SU-DHL-6 (cell line): Measurements from ENCODE around the gene CALML4.

ENCODE experiments used
- CTCF ChIP-seq: fragments of 200-600 bp; sonication (generic); IDR thresholded peaks from one replicate; pipeline ENCODE4 v1.5.1; 2017; ENCODE audit warnings: antibody characterized with exemption, mild to moderate bottlenecking, low read length, moderate library complexity; ENCODE audit not compliant: insufficient read depth, poor library complexity, severe bottlenecking
- EZH2phosphoT487 ChIP-seq: fragments of 200-600 bp; sonication (generic), shearing (Covaris generic); conservative IDR thresholded peaks from 2 replicates; pipeline ENCODE4 v1.6.1; 2018; ENCODE audit warnings: mild to moderate bottlenecking, antibody characterized with exemption, low read length, moderate library complexity, mixed read lengths

DNA sequence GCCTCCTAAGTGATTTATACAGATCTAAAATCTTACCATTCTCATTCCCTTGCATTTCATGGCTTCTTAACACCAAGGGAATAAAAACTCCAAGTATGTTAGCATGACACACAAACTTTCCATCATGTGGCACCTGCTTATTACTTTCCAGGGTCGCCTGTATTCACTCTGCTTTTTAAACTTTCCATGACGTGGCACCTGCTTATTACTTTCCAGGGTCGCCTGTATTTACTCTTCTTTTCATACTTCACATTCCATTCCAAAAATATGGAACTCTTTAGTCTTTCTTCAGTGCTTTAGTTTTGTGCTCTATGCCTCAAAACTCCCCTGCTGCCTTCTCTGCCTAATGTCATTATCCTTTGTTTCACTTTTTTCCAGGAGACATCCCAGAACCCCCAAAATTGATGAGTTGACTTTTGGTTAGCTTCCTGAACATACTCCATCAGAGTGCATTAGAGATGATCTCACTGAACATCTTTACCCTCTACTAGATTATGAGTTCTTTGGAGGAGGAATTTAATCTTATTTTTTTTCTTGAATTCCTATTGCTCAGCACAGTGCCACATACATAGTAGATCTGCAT is 47.0 kb downstream of the CALML4 start:
- TF ChIP-seq CTCF (no peak), EZH2phosphoT487 (no peak)
